OCI-LY7 (cell line): ENCODE data around the gene CMSS1. TPM values are rescaled to one million over a fixed set of nuclear protein-coding genes. Genes with fewer than 3 reads are reported as not detected.

Experiments
- BruUV-seq: library from RNA; stranded (reverse); fragments of 400-500 nt; replicated peaks from 2 replicates; lab custom pipeline; 2021; lab: Mats Ljungman, UMichigan
- CTCF ChIA-PET: fragments of 300-600 bp; sonication (Branson Sonifier 250); formaldehyde crosslinking; loops from one replicate; lab custom pipeline; 2022; ENCODE audit warnings: antibody characterized with exemption; ENCODE audit not compliant: unreplicated experiment; lab: Charles Lee
- POLR2A ChIA-PET: fragments of 300-600 bp; sonication (Branson Sonifier 250); formaldehyde crosslinking; loops from one replicate; lab custom pipeline; 2022; ENCODE audit warnings: antibody characterized with exemption; lab: Charles Lee
- DNase-seq: peaks from one replicate; pipeline ENCODE4 v3.0.0-alpha.2; 2015; ENCODE audit warnings: low spot score
- H2AFZ ChIP-seq: fragments of 200-600 bp; sonication (generic), shearing (Covaris generic); 2 replicates; pipeline ENCODE4 v1.6.1; 2014; ENCODE audit warnings: mild to moderate bottlenecking, antibody characterized with exemption, low read length, moderate library complexity
- H3K27ac ChIP-seq: fragments of 200-600 bp; sonication (generic); 2 replicates; pipeline ENCODE4 v1.5.1; 2014; ENCODE audit warnings: mixed run types, low read depth, mild to moderate bottlenecking, moderate library complexity, low read length, inconsistent platforms; ENCODE audit not compliant: poor library complexity, severe bottlenecking
- H3K36me3 ChIP-seq: fragments of 200-600 bp; sonication (generic); 2 replicates; pipeline ENCODE4 v1.6.1; 2014; ENCODE audit warnings: mild to moderate bottlenecking, antibody characterized with exemption, low read length, moderate library complexity, mixed read lengths; ENCODE audit not compliant: insufficient read depth
- H3K4me1 ChIP-seq: fragments of 200-600 bp; sonication (generic); 2 replicates; pipeline ENCODE4 v1.5.1; 2014; ENCODE audit warnings: mild to moderate bottlenecking, low read length; ENCODE audit not compliant: insufficient read depth, poor library complexity, severe bottlenecking
- H3K4me2 ChIP-seq: fragments of 200-600 bp; sonication (generic); 2 replicates; pipeline ENCODE4 v1.6.1; 2014; ENCODE audit warnings: mild to moderate bottlenecking, low read length
- H3K4me3 ChIP-seq: fragments of 200-600 bp; sonication (generic); 2 replicates; pipeline ENCODE4 v1.5.1; 2014; ENCODE audit warnings: mild to moderate bottlenecking, low read depth, low read length; ENCODE audit not compliant: poor library complexity, severe bottlenecking
- H3K79me2 ChIP-seq: fragments of 200-600 bp; sonication (generic); 2 replicates; pipeline ENCODE4 v1.6.1; 2016; ENCODE audit warnings: low read depth, mild to moderate bottlenecking, low read length, moderate library complexity, mixed read lengths; ENCODE audit not compliant: insufficient read depth
- H3K9me2 ChIP-seq: fragments of 200-600 bp; sonication (generic); 2 replicates; pipeline ENCODE4 v1.6.1; 2016; ENCODE audit warnings: mild to moderate bottlenecking, low read length, mixed read lengths; ENCODE audit not compliant: insufficient read depth
- H3K9me3 ChIP-seq: fragments of 200-600 bp; sonication (generic); 2 replicates; pipeline ENCODE4 v1.6.1; 2014; ENCODE audit warnings: mild to moderate bottlenecking, mixed run types, low read length, mixed read lengths
- H4K20me1 ChIP-seq: fragments of 200-600 bp; sonication (generic); 2 replicates; pipeline ENCODE4 v1.6.1; 2014; ENCODE audit warnings: mild to moderate bottlenecking, antibody characterized with exemption, low read length, moderate library complexity, mixed read lengths; ENCODE audit not compliant: insufficient read depth
- CTCF ChIP-seq: fragments of 200-600 bp; sonication (generic); conservative IDR thresholded peaks from 2 replicates; pipeline ENCODE4 v1.5.1; 2014; ENCODE audit warnings: mild to moderate bottlenecking, antibody characterized with exemption, low read length, moderate library complexity, mixed read lengths
- EZH2phosphoT487 ChIP-seq: fragments of 200-600 bp; sonication (generic); IDR thresholded peaks from 2 replicates; pipeline ENCODE4 v1.6.1; 2018; ENCODE audit warnings: low read depth, borderline replicate concordance, mild to moderate bottlenecking, mixed run types, antibody characterized with exemption, low read length, moderate library complexity, mixed read lengths
- intact Hi-C: fragments of 100-400 bp; cut with micrococcal nuclease; formaldehyde crosslinking; loops from one replicate; pipeline ENCODE4 v1.10.0; 2022; ENCODE audit not compliant: unreplicated experiment
- total RNA-seq, 2 experiments: library from RNA; depleted of rRNA in 1 of 2; stranded (reverse); fragments of >200 nt in 1 of 2; shearing (Covaris generic) in 1 of 2; gene quantifications; 2 replicates each; pipeline ENCODE4 v1.2.3, GENCODE V29; 2014 to 2022

The CMSS1 gene
- total RNA-seq, 2 experiments from 2014 or later: 25.7 to 46.6 TPM

- ChIA-PET POLR2A (interaction anchor here (0.7 kb wide), 1 partner anchor 14 kb away, joined by 3 read pairs; no protein-coding TSS in a partner anchor), CTCF (no interaction called here)
- H3K9me2 ChIP-seq: no peaks in the 10 kb centered on the region
- H2AFZ ChIP-seq: no peak overlapping the region
- no peak overlapping the region for H3K4me2 ChIP-seq
- H3K36me3 ChIP-seq: peaks cover 14% of the 10 kb centered on the region
- TF ChIP-seq EZH2phosphoT487: no peak
- TF ChIP-seq CTCF: no peak
- intact Hi-C loops: no loop called here
- BruUV-seq: no TSS peak
- no peaks in the 10 kb centered on the region for H4K20me1 ChIP-seq
- peaks cover 10% of the 10 kb centered on the region for H3K9me3 ChIP-seq
- no peak overlapping the region for H3K27ac ChIP-seq
- H3K4me1 ChIP-seq: no peaks in the 10 kb centered on the region
- H3K4me3 ChIP-seq: no peak overlapping the region
- no peak for DNase-seq
- no peaks in the 10 kb centered on the region for H3K79me2 ChIP-seq
These were observed 333.5 kb downstream of the CMSS1 start for GRCh38 chr3:100151024-100151707.

GRCh38 chr3:100154171-100154570 lies 336.5 kb downstream of the CMSS1 start:
- intact Hi-C loops: no loop called here
- TF ChIP-seq CTCF (no peak), EZH2phosphoT487 (no peak)
- H3K27ac ChIP-seq: no peak overlapping the region
- H3K4me2 ChIP-seq: no peak overlapping the region
- POLR2A ChIA-PET: interaction anchor here (1.0 kb wide), 1 partner anchor 21 kb away, joined by 3 read pairs; no protein-coding TSS in a partner anchor
- H4K20me1 ChIP-seq: no peaks in the 10 kb centered on the region
- no peaks in the 10 kb centered on the region for H3K4me1 ChIP-seq
- H3K79me2 ChIP-seq: no peaks in the 10 kb centered on the region
- 0 out of 2 replicates have a peak, but pooled peaks cover 3% of the 10 kb centered on the region for H3K9me2 ChIP-seq
- H3K9me3 ChIP-seq: peaks cover 10% of the 10 kb centered on the region
- H3K4me3 ChIP-seq: no peak overlapping the region
- DNase-seq: no peak
- CTCF ChIA-PET: no interaction called here
- H3K36me3 ChIP-seq: peaks cover 15% of the 10 kb centered on the region
- no TSS peak for BruUV-seq
- no peak overlapping the region for H2AFZ ChIP-seq

GRCh38 chr3:100155128-100155527 lies 337.5 kb downstream of the CMSS1 start:
- CTCF ChIA-PET: no interaction called here
- intact Hi-C loops: no loop called here

More at GRCh38 chr3:100155128-100155527, 337.5 kb downstream of the CMSS1 start:
- Histone ChIP-seq H3K36me3 (peaks cover 15% of the 10 kb centered on the region), H3K79me2 (no peaks in the 10 kb centered on the region), H3K27ac (no peak overlapping the region), H3K9me2 (0 out of 2 replicates have a peak, but pooled peaks cover 3% of the 10 kb centered on the region), H4K20me1 (no peaks in the 10 kb centered on the region), H3K9me3 (peaks cover 10% of the 10 kb centered on the region), H3K4me2 (no peak overlapping the region), H3K4me1 (no peaks in the 10 kb centered on the region), H2AFZ (no peak overlapping the region), H3K4me3 (no peak overlapping the region)
- POLR2A ChIA-PET: interaction anchor here (0.7 to 1.2 kb wide), 3 partner anchors 21 to 50 kb away, joined by 3 to 4 read pairs (median 3); no protein-coding TSS in a partner anchor
- no TSS peak for BruUV-seq
- TF ChIP-seq EZH2phosphoT487 (no peak), CTCF (no peak)
- no peak for DNase-seq
